HG03060 (cell line): ENCODE data around the gene FAM171A2.
A peak's percentile ranks its signal among the peaks of the same experiment; 100 is the strongest.

ENCODE experiments used
- ATAC-seq: cut with Tn5 transposase; IDR thresholded peaks from one replicate; pipeline ENCODE4 v1.9.1; 2021; ENCODE audit warnings: low read depth, moderate number of reproducible peaks; ENCODE audit not compliant: unreplicated experiment

Gene FAM171A2

GRCh38 chr17:44324571-44325275, 38.9 kb downstream of the FAM171A2 start, which contains the start of gene SLC25A39:
Gene SLC25A39 (minus strand): TSS chr17:44324823. CDS start chr17:44323562, 1,261 bp downstream.
- peak; percentile 57 for ATAC-seq

GRCh38 chr17:44324092-44324570, 39.5 kb downstream of the FAM171A2 start:
- ATAC-seq = no peak

GRCh38 chr17:44323359-44324091, 40.1 kb downstream of the FAM171A2 start:
- no peak for ATAC-seq

GRCh38 chr17:44322236-44322895, 41.3 kb downstream of the FAM171A2 start:
- no peak for ATAC-seq

GRCh38 chr17:44321246-44322120, 42.2 kb downstream of the FAM171A2 start:
- no peak for ATAC-seq

GRCh38 chr17:44320066-44320465, 43.6 kb downstream of the FAM171A2 start:
- ATAC-seq = no peak

GRCh38 chr17:44318077-44318892, 45.4 kb downstream of the FAM171A2 start:
- no peak for ATAC-seq

GRCh38 chr17:44317545-44317944, 46.1 kb downstream of the FAM171A2 start:
- no peak for ATAC-seq

GRCh38 chr17:44315760-44316731, 47.6 kb downstream of the FAM171A2 start:
- no peak for ATAC-seq

GRCh38 chr17:44314869-44315661, 48.6 kb downstream of the FAM171A2 start:
- no peak for ATAC-seq

GRCh38 chr17:44314524-44314868, 49.2 kb downstream of the FAM171A2 start:
- no peak for ATAC-seq

GRCh38 chr17:44314031-44314430, 49.6 kb downstream of the FAM171A2 start:
- no peak for ATAC-seq

- no peak for ATAC-seq
Observed at GRCh38 chr17:44312396-44313104, 51.1 kb downstream of the FAM171A2 start.

- ATAC-seq = no peak
Observed at GRCh38 chr17:44311562-44312181, 52.0 kb downstream of the FAM171A2 start.

GRCh38 chr17:44310609-44311376, 52.9 kb downstream of the FAM171A2 start:
- ATAC-seq = no peak

GRCh38 chr17:44310188-44310587, 53.5 kb downstream of the FAM171A2 start:
- no peak for ATAC-seq
